Osteoblast (primary cell): ENCODE measurements around the gene VAV3. TPM values are rescaled to one million over a fixed set of nuclear protein-coding genes. Genes with fewer than 3 reads are reported as not detected.

Experiments used
- DNase-seq: peaks from one replicate; pipeline ENCODE4 v3.0.0; 2011; ENCODE audit warnings: low spot score, mixed read lengths; ENCODE audit not compliant: insufficient read length; ENCODE audit errors: missing footprints
- H2AFZ ChIP-seq: 2 replicates; pipeline ENCODE4 v1.6.0; 2011; ENCODE audit warnings: mild to moderate bottlenecking, low read length
- H3K27ac ChIP-seq: 2 replicates; pipeline ENCODE4 v1.5.1; 2011; ENCODE audit warnings: mild to moderate bottlenecking, low read depth, low read length, moderate library complexity
- H3K27me3 ChIP-seq: 2 replicates; pipeline ENCODE4 v1.6.0; 2012; ENCODE audit warnings: mild to moderate bottlenecking, control low read depth, inconsistent platforms, low read length, moderate library complexity; ENCODE audit not compliant: insufficient read depth
- H3K36me3 ChIP-seq: 2 replicates; pipeline ENCODE4 v1.5.1; 2011; ENCODE audit warnings: mild to moderate bottlenecking, low read length, control low read depth, moderate library complexity; ENCODE audit not compliant: insufficient read depth
- H3K4me1 ChIP-seq: 2 replicates; pipeline ENCODE4 v1.5.1; 2011; ENCODE audit warnings: mild to moderate bottlenecking, low read length, control low read depth, moderate library complexity; ENCODE audit not compliant: insufficient read depth
- H3K4me2 ChIP-seq: 2 replicates; pipeline ENCODE4 v1.6.0; 2011; ENCODE audit warnings: mild to moderate bottlenecking, low read length; ENCODE audit not compliant: insufficient read depth
- H3K4me3 ChIP-seq: fragments of 200-600 bp; sonication (generic); 3 replicates; pipeline ENCODE4 v1.5.1; 2012; ENCODE audit warnings: mild to moderate bottlenecking, low read length, inconsistent platforms; ENCODE audit not compliant: insufficient read depth
- H3K79me2 ChIP-seq: 2 replicates; pipeline ENCODE4 v1.6.0; 2012; ENCODE audit warnings: mild to moderate bottlenecking, low read length, control low read depth, inconsistent platforms; ENCODE audit not compliant: insufficient read depth
- H3K9me3 ChIP-seq: 2 replicates; pipeline ENCODE4 v1.5.1; 2011; ENCODE audit warnings: low read depth, low read length, control low read depth
- H4K20me1 ChIP-seq: 2 replicates; pipeline ENCODE4 v1.6.0; 2012; ENCODE audit warnings: mild to moderate bottlenecking, low read length, control low read depth; ENCODE audit not compliant: insufficient read depth
- CTCF ChIP-seq: IDR thresholded peaks from 2 replicates; pipeline ENCODE4 v1.5.1; 2011; ENCODE audit warnings: mild to moderate bottlenecking, low read depth, low read length, moderate library complexity; ENCODE audit errors: extremely low read depth
- total RNA-seq: library from RNA; depleted of rRNA; stranded (reverse); fragments of >200 nt; gene quantifications from 2 replicates; pipeline ENCODE4 v1.2.3, GENCODE V29; 2012

VAV3 gene
- total RNA-seq, 1 donor: 0.72 TPM

DNA sequence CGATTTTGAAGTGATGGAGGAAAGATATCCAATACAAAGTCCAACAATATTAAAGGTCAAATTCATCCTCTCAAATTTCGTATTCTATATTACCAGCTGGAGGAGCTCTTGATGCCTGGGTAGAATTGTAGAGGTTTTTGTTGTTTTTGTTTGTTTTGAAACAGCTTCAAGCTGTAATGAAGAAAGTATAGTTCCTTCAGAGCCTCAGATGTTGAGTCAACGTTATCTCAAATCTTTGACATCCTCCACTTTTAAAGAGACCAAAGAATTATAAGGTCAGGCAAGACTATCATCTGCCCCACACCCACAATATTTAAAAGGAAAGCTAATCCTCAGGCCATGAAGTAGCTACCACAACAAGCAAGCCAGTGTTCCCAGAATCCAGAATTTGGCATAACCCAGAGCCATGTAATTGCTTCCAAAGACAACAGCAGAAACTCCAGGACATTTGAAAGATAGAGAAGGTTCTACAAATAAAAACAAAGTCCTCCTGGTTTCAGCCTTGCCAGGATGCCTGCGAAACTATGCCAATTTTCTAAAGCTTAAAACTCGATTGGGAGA lies 24.9 kb downstream of the VAV3 start:
- no peak overlapping the region for H3K4me2 ChIP-seq
- no peaks in the 10 kb centered on the region for H3K9me3 ChIP-seq
- TF ChIP-seq CTCF: no peak
- no peak overlapping the region for H2AFZ ChIP-seq
- no peaks in the 10 kb centered on the region for H4K20me1 ChIP-seq
- DNase-seq: no peak
- no peaks in the 10 kb centered on the region for H3K79me2 ChIP-seq
- H3K4me1 ChIP-seq: peaks cover 23% of the 10 kb centered on the region
- no peak overlapping the region for H3K27ac ChIP-seq
- H3K27me3 ChIP-seq: no peaks in the 10 kb centered on the region
- no peak overlapping the region for H3K4me3 ChIP-seq
- no peaks in the 10 kb centered on the region for H3K36me3 ChIP-seq

- no peak overlapping the region for H3K4me2 ChIP-seq
- no peak overlapping the region for H3K4me3 ChIP-seq
- H4K20me1 ChIP-seq: no peaks in the 10 kb centered on the region
- H3K27me3 ChIP-seq: no peaks in the 10 kb centered on the region
- no peaks in the 10 kb centered on the region for H3K36me3 ChIP-seq
- H2AFZ ChIP-seq: no peak overlapping the region
- peaks cover 29% of the 10 kb centered on the region for H3K4me1 ChIP-seq
- no peak for TF ChIP-seq CTCF
- H3K9me3 ChIP-seq: no peaks in the 10 kb centered on the region
- DNase-seq: no peak
- H3K79me2 ChIP-seq: no peaks in the 10 kb centered on the region
- H3K27ac ChIP-seq: no peak overlapping the region
Observed at GRCh38 chr1:107939256-107939655, 25.7 kb downstream of the VAV3 start.

GRCh38 chr1:107936498-107937481 lies 28.2 kb downstream of the VAV3 start:
- H4K20me1 ChIP-seq: no peaks in the 10 kb centered on the region
- no peak for TF ChIP-seq CTCF
- peak overlapping the region; percentile 62 for H3K4me2 ChIP-seq
- H3K4me1 ChIP-seq: peaks cover 29% of the 10 kb centered on the region
- peak overlapping the region; percentile 31 for H3K27ac ChIP-seq
- H3K4me3 ChIP-seq: peak overlapping the region; percentile 29
- H3K9me3 ChIP-seq: no peaks in the 10 kb centered on the region
- no peaks in the 10 kb centered on the region for H3K79me2 ChIP-seq
- H3K27me3 ChIP-seq: no peaks in the 10 kb centered on the region
- H3K36me3 ChIP-seq: no peaks in the 10 kb centered on the region
- DNase-seq: peak; percentile 75
- H2AFZ ChIP-seq: no peak overlapping the region
